Activated T-cell treated with anti-CD3 and anti-CD28 coated beads for 4 hours (primary cell): ENCODE results near the gene RASA2.
"Not testable (repeated sequence)": the region's sequence is repeated elsewhere in the genome, so short reads cannot be mapped to it uniquely, and the experiment has no call there.

Experiments
- DNase-seq: peaks from one replicate; pipeline ENCODE4 v3.0.0-alpha.2; 2020

RASA2 gene

DNA sequence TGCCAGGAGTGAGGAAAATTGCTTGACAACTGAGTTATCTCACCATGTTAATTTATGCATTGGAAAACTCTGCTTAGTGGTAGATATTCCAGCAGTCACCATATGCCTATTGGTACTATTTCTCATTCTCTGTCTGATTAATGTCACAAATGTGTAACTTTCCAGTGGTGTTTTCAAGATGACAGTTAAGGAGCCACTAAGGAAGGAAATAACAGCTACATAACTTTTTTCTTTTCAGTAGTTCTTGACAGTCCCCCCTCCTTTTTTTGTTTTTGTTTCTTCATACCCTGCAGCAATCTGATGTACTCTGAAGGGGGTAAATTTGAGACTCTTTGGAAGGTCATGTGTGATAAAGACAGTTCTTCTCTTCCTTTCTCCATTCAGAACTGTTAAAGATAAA lies 13.1 kb downstream of the RASA2 start:
- DNase-seq = no peak

DNA sequence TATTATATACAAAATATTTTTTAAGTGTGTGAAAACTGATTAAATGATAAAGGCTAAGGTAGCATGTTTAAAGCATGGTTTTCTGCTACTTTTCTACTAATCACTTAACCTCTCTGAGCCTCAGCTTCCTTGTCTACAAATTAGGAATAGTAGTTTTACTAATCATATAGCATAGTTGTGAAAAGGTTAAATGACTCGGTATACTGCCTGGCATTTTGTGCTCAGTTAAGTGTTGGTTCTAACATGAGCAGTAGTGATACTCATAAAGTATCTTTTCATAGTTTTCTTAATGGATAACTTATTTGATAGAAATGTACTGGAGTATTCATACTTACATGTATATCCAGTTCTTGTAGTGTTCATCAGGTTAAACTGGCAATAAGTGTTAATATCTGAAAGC lies 13.6 kb downstream of the RASA2 start:
- no peak for DNase-seq

DNA sequence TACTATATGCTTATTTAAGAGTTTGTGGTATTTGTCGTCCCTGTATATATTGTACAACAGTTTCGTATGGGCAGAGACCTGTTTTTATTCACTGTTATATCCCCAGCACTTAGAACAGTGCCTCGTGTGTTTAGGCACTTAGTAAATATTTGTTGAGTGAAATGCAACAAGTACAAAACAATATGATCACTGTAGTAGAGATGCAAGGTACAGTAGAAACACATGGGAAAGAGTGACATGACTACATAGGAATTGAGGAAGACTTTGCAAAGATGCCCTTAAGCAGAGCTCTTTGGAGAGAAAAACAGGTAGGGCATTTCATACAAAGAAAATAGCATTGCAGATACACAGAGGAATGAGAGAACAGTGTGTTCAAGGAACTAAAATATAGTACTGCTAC lies 18.3 kb downstream of the RASA2 start:
- DNase-seq = no peak

DNA sequence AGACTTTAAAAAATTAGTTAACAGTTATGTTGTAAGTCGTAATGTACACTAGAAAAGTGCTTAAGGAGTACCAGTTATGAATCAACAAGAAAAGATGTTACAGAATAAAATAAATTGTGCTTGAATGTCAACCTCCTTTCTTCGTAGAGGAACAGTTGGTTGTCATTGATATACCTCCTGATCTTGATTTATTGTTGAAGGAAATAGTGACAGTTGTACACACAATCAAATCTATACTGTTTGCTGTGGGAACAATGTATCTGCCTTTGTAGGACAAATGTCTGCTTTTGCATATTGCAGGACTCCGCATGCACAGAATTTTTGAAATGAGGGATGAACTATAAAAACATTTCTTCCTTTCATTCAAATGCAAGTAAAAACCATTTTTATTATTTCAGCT lies 19.2 kb downstream of the RASA2 start:
- no peak for DNase-seq

DNA sequence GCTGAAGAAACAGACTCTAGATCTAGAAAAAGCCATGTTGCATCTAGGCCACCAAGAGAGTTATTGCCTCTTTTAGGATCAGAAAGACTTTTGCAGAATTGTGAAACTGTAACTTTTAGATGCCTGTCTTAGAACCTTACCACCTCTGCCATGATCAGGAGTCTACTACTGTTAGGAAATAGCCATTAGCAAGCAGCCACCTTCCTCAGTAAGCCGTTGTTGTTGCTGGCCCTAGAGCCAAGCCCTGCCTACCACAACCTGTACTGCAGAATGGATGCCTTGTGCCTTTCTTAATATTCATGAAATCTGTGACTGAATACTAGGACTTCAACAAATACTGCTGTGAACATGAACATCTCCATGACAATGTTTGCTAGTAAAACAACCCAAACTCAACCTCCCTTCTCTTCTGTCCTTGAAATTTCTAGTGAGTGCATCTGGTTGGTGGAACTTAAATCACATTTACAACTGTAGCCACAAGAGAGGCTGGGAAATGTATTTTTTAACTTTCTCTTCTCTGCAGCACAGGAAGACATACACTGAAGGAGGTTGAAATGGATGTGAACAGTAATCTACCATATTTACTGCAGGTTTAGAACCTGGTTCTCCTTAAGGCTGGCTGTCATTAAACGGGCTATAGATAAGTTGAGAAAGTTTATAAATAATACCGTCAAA lies 20.7 kb downstream of the RASA2 start:
- no peak for DNase-seq

DNA sequence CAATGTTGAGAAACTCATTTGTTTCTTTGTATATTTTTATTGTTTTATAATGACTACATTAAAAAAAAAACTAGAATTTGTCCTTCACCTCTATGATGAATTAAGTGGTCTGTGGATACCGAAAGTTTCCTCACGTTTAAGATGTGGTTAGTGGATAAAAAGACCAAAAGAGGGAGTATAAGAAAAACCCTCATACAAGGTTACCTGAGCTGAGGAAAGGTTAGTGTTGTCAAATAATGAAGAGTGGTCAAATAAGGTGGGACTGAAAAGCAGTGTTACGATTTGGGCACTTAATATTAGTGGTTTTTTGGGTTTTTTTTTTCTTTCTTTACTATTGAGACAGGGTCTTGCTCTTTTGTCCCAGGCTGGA lies 21.2 kb downstream of the RASA2 start:
- no peak for DNase-seq

DNA sequence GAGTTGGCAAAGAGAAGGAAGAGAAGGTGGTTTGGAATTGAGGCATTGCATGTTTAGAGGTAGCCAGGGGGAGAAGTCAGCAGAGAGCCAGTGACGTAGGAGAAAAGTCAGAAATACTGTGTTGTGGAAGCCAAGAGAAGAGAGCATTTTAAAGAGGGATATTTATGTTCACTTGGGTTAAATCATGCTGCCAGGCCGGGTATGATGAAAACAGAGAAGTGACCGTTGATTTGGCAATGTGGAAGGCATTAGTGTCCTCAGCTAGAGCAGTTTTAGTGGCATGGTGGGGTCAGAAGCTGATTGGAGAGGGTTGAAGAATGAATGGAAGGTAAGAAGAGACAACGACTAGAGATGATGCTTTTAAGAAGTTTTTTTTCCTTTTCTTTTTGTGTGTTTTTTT lies 24.5 kb downstream of the RASA2 start:
- no peak for DNase-seq

DNA sequence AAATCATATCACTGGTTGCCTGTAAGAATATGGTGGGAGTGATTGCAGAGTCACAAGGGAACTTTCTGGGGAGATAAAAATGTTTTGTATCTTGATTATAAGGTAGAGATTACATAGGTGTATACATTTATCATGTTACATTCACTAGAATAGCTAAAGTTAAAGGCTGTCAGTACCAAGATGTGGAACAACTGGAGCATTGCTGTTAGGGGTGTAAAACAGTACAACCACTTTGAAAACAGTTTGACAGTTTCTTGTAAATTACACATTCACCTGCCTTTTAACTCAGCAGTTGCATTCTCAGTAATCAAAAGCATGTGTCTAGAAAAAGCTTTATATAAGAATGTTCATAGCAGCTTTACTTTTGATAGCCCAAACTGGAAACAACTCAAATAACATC lies 27.6 kb downstream of the RASA2 start:
- no peak for DNase-seq

DNA sequence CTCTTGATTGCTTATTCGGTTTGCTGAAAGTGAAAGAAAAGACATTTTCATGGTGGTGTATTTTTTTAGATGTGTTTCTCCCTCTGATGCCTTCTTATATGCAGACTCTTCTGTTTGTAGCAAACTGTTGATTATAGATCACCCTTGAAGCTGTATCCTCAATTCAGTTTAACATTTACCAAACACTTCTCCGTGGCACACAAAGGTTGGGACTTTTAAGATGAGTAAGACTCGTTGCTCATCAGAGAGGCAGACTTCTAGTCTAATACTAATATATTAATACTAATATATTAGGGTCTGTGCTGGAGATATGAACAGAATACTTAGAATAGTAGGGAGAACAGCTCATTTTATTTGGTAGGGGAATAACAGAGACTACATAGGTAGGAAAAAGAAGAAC lies 32.8 kb downstream of the RASA2 start:
- no peak for DNase-seq

DNA sequence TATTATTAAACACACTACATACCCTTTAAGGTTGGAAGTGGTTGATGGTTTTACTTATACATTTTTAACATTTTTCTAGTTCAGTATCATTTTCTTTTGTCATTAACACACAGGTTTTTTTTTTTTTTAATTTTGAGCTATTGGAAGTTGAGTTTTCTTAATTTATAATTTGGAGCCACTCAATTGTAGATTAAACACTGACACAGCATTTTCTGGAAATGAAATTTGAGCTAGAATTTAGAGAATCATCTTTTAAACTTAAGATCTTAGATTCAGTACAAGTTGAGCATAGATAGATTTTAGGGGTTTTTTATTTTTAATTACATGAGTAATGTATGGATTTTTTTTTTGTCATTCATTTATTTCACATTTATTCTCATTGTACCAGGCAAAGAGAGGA lies 35.0 kb downstream of the RASA2 start:
- no peak for DNase-seq

DNA sequence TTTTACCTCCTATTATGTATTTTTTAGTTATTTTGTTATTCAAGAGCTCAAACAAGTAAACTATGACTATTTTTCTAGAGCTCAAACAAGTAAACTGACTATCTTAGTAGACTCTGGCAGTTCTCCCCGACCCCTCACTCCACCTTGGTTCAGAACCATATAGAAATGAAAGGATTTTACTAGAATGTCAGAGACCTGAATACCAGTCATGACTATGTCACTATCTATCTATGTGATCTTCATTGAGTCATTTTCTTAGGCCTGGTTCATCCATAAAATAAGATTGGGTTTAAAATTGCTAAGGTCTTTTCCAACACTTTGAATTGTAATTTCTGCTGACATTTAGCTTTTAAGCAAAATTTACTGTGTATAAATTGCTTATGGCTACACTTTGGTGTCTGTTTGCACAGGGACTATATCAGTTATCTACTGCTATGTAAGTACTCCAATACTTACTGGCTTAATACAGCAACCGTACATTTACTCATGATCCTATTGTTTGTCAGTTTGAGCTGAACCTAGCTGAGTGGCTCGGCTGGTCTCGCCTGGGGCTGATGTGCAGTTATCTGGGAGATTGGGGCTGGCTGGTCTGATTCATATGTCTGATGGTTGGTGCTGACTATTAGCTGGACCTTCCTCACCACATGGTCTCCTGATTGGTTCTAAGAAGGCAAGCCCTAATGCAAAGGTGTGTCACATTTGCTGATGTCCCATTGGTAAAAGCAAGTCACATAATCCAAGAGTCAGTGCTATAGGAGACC lies 37.0 kb downstream of the RASA2 start:
- DNase-seq = no peak

DNA sequence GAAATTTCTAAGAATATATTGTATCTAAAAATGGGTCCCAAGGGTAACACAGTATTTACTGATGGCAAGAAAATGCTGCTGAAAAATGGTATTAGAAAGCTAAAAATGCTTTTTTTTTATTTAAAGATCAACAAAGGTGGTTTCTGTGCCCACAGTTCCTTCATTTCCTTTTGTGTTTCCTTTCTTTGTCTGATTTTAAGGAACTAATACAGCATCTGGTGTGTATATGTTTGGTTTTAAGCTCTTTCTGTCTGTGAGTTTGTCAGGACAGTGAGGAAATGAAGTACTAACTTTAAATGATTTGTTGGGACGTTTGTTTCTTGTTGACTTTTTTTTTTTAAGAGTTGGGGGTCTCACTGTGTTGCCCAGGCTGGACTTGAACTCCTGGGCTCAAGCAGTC lies 38.2 kb downstream of the RASA2 start:
- no peak for DNase-seq

DNA sequence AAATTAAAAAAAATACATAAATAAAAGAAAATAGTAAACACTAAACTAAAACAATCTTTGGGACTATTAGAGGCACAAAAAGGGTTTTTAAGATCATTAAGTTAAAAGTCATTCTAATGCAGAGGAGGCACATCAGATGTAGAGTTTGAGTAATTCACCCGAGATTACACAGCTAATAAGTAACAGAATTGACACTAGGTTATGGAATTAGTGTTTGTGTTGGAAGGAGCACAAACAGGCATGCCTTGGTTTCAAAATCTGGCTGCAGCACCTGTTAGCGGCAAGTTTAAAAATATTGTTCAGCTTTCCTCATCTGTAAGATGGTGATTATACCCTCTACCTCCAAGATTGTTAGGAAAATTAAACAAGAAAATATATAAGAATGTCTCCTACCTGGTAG lies 39.0 kb downstream of the RASA2 start:
- no peak for DNase-seq

DNA sequence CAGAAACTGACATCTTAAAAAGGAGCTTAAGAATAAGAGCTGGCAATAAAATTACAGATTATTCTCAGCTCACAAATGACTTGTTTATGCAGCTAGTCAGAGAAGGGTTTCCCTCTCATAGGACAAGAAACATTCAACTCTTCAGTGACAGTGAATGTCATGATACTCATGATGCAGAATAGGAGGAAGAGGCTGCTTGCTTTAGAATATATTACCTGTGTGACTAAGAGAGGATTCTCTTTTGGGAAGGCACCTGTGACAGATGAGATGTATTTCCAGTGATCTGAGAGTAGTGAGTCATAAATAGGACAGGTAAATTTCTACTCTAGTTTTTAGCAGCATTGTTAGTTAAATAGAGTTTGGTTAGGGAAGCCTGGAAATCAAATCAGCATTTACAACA lies 39.9 kb downstream of the RASA2 start:
- no peak for DNase-seq

DNA sequence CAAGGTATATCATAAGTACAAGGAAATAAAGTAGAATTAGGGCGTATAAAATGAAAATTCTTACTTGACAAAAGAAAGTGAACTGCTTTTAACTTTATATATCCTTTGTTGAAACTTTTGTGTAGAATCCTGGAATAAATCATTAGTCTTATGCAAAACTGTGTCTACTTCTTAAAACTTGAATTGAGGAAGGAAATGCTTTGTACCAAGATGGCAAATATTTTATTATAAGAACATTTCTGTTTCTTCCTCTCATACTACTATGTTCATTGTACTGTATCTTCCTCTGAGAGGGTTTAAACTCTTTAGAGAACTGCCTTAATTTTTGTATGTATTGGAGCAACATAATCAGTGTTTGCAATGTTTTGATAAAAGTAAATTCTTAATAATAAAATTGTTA lies 42.0 kb downstream of the RASA2 start:
- no peak for DNase-seq

DNA sequence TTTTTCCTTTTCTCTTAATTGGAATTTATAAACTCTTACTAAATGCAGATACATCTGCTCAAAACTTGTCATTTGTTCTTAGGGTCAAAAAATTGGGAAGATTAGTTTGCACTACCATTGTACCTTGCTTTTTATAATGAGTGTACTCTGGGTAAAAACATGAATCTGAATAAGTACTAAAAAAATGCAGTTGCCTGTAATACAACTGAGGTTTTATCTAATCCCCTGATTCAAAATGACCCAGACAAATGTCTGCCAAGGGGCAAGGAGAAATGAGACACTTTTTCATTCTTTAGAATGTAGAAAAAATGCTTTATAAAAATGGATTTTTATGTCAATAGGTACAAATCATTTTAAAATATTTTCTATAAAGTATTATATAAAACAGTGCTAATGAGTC lies 42.4 kb downstream of the RASA2 start:
- DNase-seq = no peak

DNA sequence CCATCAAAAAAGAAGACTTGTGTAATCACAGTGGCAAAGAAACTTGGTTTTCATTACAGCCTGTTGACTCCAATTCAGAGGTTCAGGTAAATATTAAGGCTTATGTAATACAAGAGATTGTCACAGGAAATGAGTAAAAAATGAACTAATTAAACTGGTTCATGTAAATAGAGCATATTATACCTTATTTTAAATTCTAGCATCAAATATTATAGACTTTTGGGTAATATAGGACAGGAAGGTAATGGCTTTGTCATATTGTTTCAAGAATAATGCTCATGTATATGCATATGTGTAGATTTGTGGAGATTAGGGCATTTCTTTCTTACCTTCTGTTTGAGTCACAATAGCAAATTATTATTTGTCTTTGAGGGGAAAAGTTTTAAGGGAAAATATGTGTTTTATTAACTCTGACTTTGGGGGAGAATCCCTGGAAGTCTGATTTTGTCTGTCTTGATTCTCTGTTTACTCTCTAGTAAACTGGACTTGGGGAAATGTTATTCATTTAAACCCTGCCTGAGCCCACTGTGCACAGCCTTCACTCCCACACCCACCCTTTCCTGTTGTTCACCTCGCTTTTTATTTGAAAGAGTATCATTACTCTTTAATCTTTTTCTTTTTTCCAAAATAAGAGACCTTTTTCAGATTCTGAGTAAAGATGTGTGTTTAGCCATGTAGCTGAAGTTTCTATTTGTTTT lies 43.0 kb downstream of the RASA2 start:
- no peak for DNase-seq

DNA sequence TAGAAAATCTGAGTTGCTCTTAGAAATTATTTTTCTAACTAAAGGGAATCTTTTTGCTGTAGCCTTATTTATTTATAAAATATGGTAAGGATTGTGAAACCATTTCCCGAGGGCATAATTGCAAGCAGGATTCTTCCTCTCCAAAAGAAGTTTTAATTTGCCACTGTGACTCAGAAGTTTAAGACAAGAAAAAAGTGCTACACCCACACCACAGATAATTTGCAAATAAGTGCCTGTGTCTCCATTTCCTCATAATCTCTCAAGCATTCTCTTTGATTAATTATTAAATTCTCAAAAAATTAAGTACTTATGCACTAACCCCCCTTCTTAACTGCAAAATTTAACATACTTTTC lies 43.6 kb downstream of the RASA2 start:
- no peak for DNase-seq

DNA sequence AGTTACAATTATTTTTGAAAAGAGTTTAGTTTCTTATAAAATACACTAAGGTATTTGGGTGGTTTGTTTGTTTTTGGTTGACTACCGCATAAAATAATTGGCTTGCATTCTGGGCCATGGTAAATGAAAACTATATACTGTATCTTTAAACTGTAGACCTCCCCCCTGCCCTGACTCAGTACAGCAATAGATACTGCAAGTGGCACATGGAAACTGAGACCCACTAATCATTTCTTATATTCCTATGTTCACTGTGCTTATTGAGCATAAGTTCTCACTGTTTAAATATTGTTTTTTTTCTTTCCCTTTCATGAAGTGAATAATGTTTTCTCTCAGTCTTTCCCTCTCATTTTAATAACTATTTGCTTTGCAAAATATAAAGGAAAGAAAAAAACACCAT lies 45.8 kb downstream of the RASA2 start:
- DNase-seq = no peak

DNA sequence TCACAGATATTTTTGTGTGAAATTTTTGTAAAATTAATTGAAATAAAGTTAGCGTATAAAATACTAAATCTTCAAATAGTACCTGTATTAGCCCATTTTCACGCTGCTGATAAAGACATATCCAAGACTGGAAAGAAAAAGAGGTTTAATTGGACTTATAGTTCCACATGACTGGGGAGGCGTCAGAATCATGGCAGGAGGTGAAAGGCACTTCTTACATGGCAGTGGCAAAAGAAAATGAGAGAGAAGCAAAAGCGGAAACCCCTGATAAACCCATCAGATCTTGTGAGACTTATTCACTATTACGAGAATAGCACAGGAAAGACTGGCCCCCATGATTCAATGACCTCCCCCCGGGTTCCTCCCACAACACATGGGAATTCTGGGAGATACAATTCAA lies 49.2 kb downstream of the RASA2 start:
- DNase-seq = not testable (repeated sequence)

DNA sequence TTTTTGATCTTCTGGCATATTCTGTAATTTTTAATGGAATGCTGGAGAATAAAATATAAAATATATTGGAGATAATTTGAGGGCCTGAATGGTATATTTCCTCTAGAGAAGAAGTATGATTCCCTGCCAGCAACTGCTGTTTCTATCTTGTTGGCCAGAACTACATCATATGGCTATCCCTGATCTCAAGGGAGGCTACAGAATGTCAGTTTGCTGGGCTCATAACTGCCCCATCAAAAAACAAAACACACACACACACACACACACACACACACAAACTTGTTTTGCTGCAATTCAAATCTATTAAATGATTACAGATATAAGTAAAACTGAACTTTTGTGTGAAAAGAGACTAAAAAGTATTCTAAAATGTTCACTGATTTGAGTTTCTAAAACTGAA lies 51.0 kb downstream of the RASA2 start:
- no peak for DNase-seq

DNA sequence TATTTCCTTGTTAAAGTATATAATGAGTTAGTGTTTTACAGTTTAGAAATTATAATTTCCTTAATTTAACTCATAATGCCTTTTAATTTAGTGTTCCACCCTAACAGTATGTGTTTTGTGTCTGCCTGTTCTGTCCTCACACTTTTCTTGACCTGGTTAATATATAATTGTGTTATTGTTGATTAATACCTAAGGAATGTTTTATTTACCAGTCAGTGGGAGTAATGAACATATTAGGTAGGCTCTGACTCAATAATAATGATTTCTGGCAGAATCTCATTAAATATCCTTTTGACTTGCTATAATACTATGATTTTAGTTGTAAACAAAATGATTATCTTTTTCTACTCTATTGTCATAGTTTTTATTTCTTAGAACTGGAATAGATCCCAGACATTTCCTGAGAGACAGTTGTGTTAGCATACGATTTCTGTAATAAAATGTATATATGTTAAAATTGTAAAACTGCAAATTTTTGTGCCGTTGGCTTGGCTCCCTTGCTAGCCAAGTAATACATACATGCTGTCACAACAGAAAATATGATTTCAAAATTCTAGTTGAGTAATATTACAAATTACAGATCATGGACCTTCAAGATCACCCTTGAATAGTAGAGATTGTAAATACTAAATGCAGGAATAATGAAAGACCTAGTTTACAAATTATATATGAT lies 51.9 kb downstream of the RASA2 start:
- DNase-seq = no peak

DNA sequence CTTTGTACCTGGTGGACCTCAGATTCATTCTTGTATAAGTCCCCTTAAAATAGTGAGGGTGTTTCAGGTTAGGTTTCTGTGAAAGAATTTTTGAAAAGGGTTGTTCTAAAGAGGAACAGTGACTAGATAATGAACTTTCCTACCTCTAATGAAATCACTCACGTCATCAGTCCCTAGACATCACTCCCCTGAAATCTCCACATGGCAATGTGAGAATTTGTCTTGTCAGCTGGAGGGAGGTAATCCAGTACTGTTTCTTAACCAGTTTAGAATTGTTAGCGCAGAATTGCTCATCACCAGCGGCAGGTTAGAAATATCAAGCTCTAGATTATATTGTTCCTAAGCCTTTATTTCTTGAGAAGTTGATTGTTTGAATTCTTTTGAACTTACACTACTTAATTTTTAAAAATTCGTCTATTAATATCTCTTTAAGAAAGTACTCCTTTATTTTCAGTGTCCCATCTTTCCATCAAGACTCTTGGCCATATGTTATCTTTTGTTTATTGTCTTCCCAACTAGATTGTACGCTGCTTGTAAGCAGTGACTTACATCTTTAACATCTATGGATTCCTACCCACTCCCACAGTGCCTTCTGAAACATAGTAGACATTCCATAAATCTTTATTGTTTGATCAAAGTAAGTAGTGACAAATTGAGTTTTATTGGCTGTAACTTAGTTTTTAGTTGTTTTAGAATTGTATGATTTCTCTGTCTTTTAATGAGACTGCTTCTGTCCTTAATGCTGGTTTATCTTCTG lies 52.8 kb downstream of the RASA2 start:
- no peak for DNase-seq
